IMR-90 (cell line): ENCODE measurements around the gene TEX22. TPM values are rescaled to one million over a fixed set of nuclear protein-coding genes. Genes with fewer than 3 reads are reported as not detected.

Experiments
- RCOR1 ChIP-seq: IDR thresholded peaks from 2 replicates; pipeline ENCODE4 v1.6.1; 2012; ENCODE audit warnings: mild to moderate bottlenecking, low read length, improper control_type of control experiment; ENCODE audit not compliant: insufficient replicate concordance
- RFX5 ChIP-seq: IDR thresholded peaks from 2 replicates; pipeline ENCODE4 v1.8.0; 2012; ENCODE audit warnings: low read depth, mild to moderate bottlenecking, low read length, moderate library complexity
- polyA plus RNA-seq, 3 experiments: library from polyadenylated mRNA; depleted of rRNA; stranded (reverse); fragments of >200 nt; gene quantifications; 2 replicates each; pipeline ENCODE4 v1.2.3, GENCODE V29; 2012; ENCODE audit warnings: low replicate concordance in 1 of 3
- total RNA-seq: library from RNA; depleted of rRNA; stranded (reverse); fragments of >200 nt; gene quantifications from 2 replicates; pipeline ENCODE4 v1.2.3, GENCODE V29; 2012

The TEX22 gene
- total and polyA plus RNA-seq, 2 of the 4 experiments (the other 2 are of a cell fraction): 0.10 to 0.18 TPM

- TF ChIP-seq RCOR1: no peak
- TF ChIP-seq RFX5: no peak
Observed at GRCh38 chr14:105418269-105419194, 20.2 kb downstream of the TEX22 start (continued).
